NAMALWA (cell line): Measurements from ENCODE around the gene ELAC2.

ENCODE experiments used
- DNase-seq: peaks from one replicate; pipeline ENCODE4 v3.0.0-alpha.2; 2015; ENCODE audit warnings: low spot score

ELAC2 gene

DNA sequence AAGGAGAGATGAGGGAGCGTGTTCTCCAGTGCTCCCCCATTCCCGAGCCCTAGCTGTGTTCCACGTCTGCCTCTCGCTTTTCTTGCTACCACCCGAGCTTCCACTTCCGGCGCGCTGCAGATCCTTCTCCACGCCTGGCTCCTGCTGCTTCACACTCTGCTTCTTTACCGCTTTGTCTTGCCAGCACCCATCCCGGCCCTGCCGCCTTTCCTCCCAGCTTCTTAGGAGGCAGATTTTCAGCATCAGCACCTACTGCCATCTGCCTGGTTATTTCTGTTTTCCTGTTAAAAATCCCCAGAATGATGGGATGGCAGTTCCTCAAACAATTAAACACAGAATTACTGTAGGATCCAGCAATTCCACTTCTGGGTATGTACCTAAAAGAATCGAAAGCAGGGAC is 64.7 kb downstream of the ELAC2 start:
- DNase-seq: no peak

DNA sequence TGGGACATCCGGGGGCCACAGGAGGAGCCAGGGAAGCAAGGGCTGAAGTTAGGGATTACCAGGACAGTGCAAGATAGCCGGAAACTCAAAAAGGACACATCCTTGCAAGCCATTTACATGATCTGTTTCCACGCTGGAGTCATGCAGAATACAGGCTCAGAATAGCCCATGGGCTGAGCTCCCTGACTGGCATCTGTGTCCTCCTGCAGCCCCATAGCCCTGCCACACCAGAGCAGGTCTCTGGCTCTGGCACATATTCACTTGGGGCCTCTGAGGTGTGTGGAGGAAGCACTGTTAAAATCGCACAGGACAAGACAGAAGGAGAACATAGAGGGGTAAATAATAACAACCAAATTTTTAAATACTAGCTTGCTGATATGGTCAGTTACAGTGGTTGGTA is 65.8 kb downstream of the ELAC2 start:
- no peak for DNase-seq

DNA sequence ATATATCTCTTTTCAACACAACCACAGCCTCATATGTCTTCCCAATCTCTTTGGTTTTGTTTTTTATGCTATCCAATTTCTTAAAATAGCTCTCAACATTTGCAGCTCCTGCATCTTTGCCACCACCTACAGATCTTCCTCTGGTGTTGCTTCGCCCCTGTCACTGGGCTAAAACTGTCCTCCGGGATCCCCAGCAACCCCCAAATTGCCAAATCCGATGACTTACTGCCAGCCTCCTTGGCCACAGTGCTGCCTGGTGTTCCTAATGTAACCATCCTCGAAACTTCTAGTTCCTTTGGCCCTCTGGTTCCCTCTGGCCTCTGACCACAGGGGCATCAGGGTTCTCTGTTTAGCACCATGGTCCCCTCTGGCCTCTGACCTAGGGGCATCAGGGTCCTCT is 70.8 kb downstream of the ELAC2 start:
- no peak for DNase-seq
